NB4 (cell line): ENCODE measurements around the gene TYW1B.
"Not testable (repeated sequence)": the region's sequence is repeated elsewhere in the genome, so short reads cannot be mapped to it uniquely, and the experiment has no call there.

ENCODE experiments used
- DNase-seq: peaks from one replicate; pipeline ENCODE4 v3.0.0; 2010; ENCODE audit warnings: low read depth
- H3K4me3 ChIP-seq: one replicate; pipeline ENCODE4 v1.5.1; 2011; ENCODE audit warnings: mild to moderate bottlenecking, low read depth, low read length, moderate library complexity
- CTCF ChIP-seq: IDR thresholded peaks from one replicate; pipeline ENCODE4 v1.5.1; 2012; ENCODE audit warnings: low read depth, low read length
- MAX ChIP-seq: IDR thresholded peaks from 2 replicates; pipeline ENCODE4 v1.6.1; 2011; ENCODE audit warnings: low read depth, low read length
- MYC ChIP-seq: IDR thresholded peaks from 2 replicates; pipeline ENCODE4 v1.6.1; 2011; ENCODE audit warnings: low read depth, low read length
- POLR2A ChIP-seq: IDR thresholded peaks from 2 replicates; pipeline ENCODE4 v1.6.1; 2011; ENCODE audit warnings: mild to moderate bottlenecking; ENCODE audit not compliant: insufficient read length; ENCODE audit errors: extremely low read depth

Gene TYW1B

GRCh38 chr7:72829291-72829686, 1.3 kb upstream of the TYW1B start:
- peak; percentile 99 for DNase-seq
- TF ChIP-seq MYC (peak; percentile 78), MAX (peak; percentile 78), POLR2A (peak; percentile 85)
- H3K4me3 ChIP-seq: peak overlapping the region; percentile 80

GRCh38 chr7:72823765-72824732, 4.0 kb downstream of the TYW1B start:
- peak; percentile 43 for DNase-seq
- peak; percentile 12 for TF ChIP-seq CTCF
- not testable (repeated sequence) for H3K4me3 ChIP-seq

- not testable (repeated sequence) for H3K4me3 ChIP-seq
Observed at GRCh38 chr7:72822497-72822896, 5.5 kb downstream of the TYW1B start.

GRCh38 chr7:72818663-72819361, 9.2 kb downstream of the TYW1B start:
- H3K4me3 ChIP-seq: not testable (repeated sequence)
- peak; percentile 31 for DNase-seq

More at GRCh38 chr7:72822497-72822896, 5.5 kb downstream of the TYW1B start:
- DNase-seq: not testable (repeated sequence)

GRCh38 chr7:72817661-72818060, 10.3 kb downstream of the TYW1B start:
- DNase-seq: peak; percentile 55
- H3K4me3 ChIP-seq: not testable (repeated sequence)

GRCh38 chr7:72816370-72817157, 11.4 kb downstream of the TYW1B start:
- not testable (repeated sequence) for DNase-seq, H3K4me3 ChIP-seq

- peak; percentile 83 for DNase-seq
Observed at GRCh38 chr7:72810437-72810836, 17.6 kb downstream of the TYW1B start.

GRCh38 chr7:72808511-72808910, 19.5 kb downstream of the TYW1B start:
- DNase-seq, H3K4me3 ChIP-seq: not testable (repeated sequence)

More at GRCh38 chr7:72810437-72810836, 17.6 kb downstream of the TYW1B start:
- not testable (repeated sequence) for H3K4me3 ChIP-seq

- H3K4me3 ChIP-seq: not testable (repeated sequence)
- DNase-seq: peak; percentile 82
Observed at GRCh38 chr7:72806851-72807250, 21.1 kb downstream of the TYW1B start.

GRCh38 chr7:72805526-72806494, 22.2 kb downstream of the TYW1B start:
- peak; percentile 68; the same call in 1 of the 2 replicates for TF ChIP-seq MYC
- TF ChIP-seq CTCF: no peak
- TF ChIP-seq POLR2A: no peak

GRCh38 chr7:72803778-72804177, 24.2 kb downstream of the TYW1B start:
- not testable (repeated sequence) for DNase-seq, H3K4me3 ChIP-seq

More at GRCh38 chr7:72805526-72806494, 22.2 kb downstream of the TYW1B start:
- DNase-seq: peak; percentile 97
- H3K4me3 ChIP-seq: no peak overlapping the region

GRCh38 chr7:72801564-72801963, 26.4 kb downstream of the TYW1B start:
- not testable (repeated sequence) for DNase-seq, H3K4me3 ChIP-seq

GRCh38 chr7:72795401-72795800, 32.6 kb downstream of the TYW1B start:
- not testable (repeated sequence) for DNase-seq, H3K4me3 ChIP-seq
